Activated CD4-positive, alpha-beta T cell treated with anti-CD3 and anti-CD28 coated beads, Interleukin-2, amount 10 ng/mL, durations not matched to agents 24 days and 14 days (primary cell): ENCODE results near the gene SETDB1. TPM values are rescaled to one million over a fixed set of nuclear protein-coding genes. Genes with fewer than 3 reads are reported as not detected.
A peak's percentile ranks its signal among the peaks of the same experiment; 100 is the strongest.

ENCODE experiments used
- DNase-seq: peaks from one replicate; pipeline ENCODE4 v3.0.0; 2022
- H3K27ac Mint-ChIP-seq: one replicate; pipeline ENCODE4 v1.8.0; 2022; ENCODE audit warnings: mild to moderate bottlenecking, mixed read lengths
- H3K27me3 Mint-ChIP-seq: one replicate; pipeline ENCODE4 v1.8.0; 2022; ENCODE audit warnings: mixed read lengths
- H3K36me3 Mint-ChIP-seq: one replicate; pipeline ENCODE4 v1.8.0; 2022; ENCODE audit warnings: low read depth, mild to moderate bottlenecking, mixed read lengths
- H3K4me1 Mint-ChIP-seq: one replicate; pipeline ENCODE4 v1.8.0; 2021; ENCODE audit warnings: mixed read lengths
- H3K4me3 Mint-ChIP-seq: one replicate; pipeline ENCODE4 v1.8.0; 2022; ENCODE audit warnings: mild to moderate bottlenecking, moderate library complexity, mixed read lengths
- H3K9me3 Mint-ChIP-seq: one replicate; pipeline ENCODE4 v1.8.0; 2021; ENCODE audit warnings: mixed read lengths
- intact Hi-C: fragments of 100-400 bp; cut with micrococcal nuclease; formaldehyde crosslinking; loops from one replicate; pipeline ENCODE4 v1.15.1; 2023
- total RNA-seq: library from RNA; stranded (reverse); gene quantifications from 2 replicates; pipeline ENCODE4 v1.2.3, GENCODE V29; 2022

The SETDB1 gene
- total RNA-seq, 1 donor from 2014 or later = 62.3 TPM

DNA sequence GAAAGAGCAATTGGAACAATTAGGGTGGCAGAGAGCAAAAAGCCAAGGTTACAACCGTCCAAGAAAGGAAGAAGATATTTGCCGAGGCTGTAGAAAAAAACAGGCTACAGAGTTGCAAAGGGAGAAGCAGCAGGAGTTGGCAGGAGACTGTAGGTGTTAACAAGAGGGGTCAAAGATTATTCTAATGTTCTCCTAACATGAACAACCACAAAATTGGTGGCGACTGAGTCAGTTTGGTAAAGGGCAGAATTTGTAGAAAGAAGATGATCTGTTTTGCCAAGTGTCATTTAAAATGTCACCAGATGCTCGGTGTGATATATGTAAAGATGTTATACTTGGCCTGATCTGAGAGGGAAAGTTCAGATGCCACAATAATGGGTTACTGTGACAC is 81.7 kb downstream of the SETDB1 start:
- peak overlapping the region; percentile 100 for H3K4me3 Mint-ChIP-seq
- intact Hi-C loops = loop anchor here (1.0 to 10.0 kb wide), 10 partner anchors 33 to 641 kb away; partner anchors contain the start of genes ARNT, C1orf56, CERS2 and GABPB2
- no peak for DNase-seq

DNA sequence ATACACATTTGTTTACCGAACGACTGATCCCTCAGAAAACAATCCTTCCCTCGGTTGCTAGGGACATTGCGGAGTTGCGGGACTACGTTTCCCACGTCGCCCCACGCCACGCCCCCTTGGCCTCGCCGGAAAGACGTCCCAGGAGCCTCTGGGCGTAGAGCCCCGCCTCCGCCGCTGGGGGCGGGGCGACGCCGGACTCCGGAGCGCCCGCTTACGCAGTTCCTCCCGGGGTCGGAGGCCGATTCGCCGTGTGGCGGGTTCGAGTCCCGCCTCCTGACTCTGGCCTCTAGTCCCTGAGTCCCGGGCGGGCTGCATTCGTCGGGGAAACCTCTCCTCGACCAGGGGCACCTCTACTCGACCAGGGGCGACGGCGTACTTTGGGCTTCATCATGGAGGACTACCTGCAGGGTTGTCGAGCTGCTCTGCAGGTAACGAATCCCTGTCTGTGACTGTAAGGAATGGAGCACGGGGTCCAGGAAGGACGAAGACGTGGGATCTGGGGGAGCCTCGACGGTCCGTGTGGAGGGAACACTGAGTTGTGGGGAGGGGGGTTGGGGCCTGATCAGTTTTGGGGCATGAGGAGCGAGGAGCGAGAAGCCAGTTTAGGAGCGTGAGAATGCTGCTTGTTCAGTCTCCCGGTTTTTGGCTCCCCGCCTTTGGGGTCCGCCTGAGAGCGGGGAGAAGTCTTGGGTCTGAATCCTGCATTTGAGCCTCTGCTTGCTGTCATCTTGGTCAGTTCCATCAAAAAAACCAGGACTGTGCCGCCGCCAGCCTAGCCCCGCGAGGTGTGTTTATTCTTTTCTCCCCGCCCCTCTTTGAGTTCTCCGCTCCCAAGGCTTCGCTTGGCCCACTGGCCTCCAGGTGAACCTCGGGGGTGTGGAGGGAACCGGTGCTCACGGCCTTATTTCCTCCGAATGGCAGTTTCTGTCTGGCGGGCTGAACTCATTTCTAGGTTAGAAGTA is 82.4 kb downstream of the SETDB1 start, which contains the start of gene PRUNE1:
TSS of gene PRUNE1 (plus strand) at position 206 of the 962 bp plus-strand sequence. CDS start at position 390, 184 bp downstream.
- Mint-ChIP-seq H3K27me3 (no peaks in the 10 kb centered on the region), H3K36me3 (peaks cover 12% of the 10 kb centered on the region), H3K27ac (peak within 1 kb of the TSS; percentile 90), H3K4me1 (peaks cover 59% of the 10 kb centered on the region), H3K9me3 (no peaks in the 10 kb centered on the region), H3K4me3 (peak within 1 kb of the TSS; percentile 100)
- DNase-seq = peak; percentile 98
- intact Hi-C loops = loop anchor here (1.0 to 10.0 kb wide), 10 partner anchors 34 to 641 kb away; partner anchors contain the start of genes ARNT, C1orf56, CERS2 and GABPB2

More for the DNA sequence above, 81.7 kb downstream of the SETDB1 start:
- peaks cover 8% of the 10 kb centered on the region for H3K36me3 Mint-ChIP-seq
- peaks cover 61% of the 10 kb centered on the region for H3K4me1 Mint-ChIP-seq
- H3K27ac Mint-ChIP-seq = peak overlapping the region; percentile 90
- H3K27me3 Mint-ChIP-seq = no peaks in the 10 kb centered on the region
- no peaks in the 10 kb centered on the region for H3K9me3 Mint-ChIP-seq

DNA sequence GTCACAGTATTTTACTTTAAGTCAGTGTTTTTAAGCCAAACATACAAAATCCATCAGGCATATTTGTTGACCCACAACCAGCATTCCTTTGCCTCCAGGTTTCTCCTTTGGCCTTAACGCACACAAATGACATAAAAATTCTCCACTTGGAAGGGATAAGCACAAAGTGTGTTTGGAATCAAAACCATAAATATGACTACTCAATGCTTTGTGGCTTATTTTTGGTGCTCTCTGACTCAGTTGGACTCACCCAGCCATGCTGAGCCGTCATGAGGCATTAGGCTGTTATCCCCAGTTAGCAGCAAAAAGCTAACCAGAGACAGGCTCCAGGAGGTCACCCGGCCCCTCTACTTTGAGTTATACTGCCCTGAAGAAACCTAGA is 83.0 kb downstream of the SETDB1 start:
- Mint-ChIP-seq H3K27me3 (no peaks in the 10 kb centered on the region), H3K4me3 (peak overlapping the region; percentile 100), H3K9me3 (no peaks in the 10 kb centered on the region), H3K27ac (peak overlapping the region; percentile 90), H3K4me1 (peaks cover 55% of the 10 kb centered on the region), H3K36me3 (peaks cover 13% of the 10 kb centered on the region)
- DNase-seq = no peak
- intact Hi-C loops = loop anchor here (2.0 to 10.0 kb wide), 8 partner anchors 34 to 642 kb away; partner anchors contain the start of genes ARNT, C1orf56, CERS2 and TARS2

DNA sequence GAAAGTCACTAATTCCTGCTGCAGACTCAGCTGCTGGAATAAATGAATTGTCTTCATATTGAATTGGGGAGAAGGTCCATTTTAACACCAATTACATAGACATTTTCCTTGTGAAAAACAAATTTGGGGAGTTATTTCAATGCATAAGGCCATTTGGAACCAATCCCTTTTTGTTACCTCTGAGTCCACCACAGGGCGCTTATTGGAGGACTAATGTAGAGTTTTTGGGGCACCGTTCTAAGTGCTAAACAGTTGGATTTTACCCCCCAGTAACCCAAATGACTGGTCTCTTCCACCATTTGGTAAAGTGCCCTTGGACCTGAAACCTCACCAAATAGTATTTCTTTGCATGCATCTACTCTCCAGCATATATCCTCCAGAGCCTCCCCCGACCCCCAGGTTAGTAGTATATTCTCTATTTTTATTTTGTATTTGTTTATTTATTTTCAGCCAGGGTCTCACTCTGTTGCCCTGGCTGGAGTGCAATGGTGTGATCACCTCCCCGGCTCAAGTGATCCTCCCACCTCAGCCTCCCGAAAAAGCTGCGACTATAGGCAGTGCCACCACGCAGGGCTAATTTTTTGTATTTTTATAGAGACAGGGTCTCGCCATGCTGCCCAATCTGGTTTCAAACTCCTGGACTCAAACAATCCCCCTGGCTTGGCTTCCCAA is 83.6 kb downstream of the SETDB1 start:
- no peak for DNase-seq

DNA sequence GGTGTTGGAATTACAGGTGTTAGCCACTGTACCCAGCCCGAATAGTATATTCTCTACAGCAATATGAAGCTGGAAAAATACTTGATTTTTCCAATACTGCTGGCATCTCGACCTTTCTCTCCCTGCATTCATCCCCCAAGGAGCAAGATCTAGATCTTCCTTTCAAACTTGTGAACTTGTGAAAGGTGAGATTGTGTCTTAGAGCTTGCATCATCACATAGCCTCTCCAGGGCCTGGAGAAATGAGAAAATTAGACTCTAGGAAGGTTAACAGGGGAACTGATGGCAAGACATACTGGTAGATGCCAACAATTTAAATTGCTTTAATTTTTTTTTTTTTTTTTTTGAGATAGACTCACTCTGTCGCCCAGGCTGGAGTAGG is 84.2 kb downstream of the SETDB1 start:
- Mint-ChIP-seq H3K36me3 (peaks cover 13% of the 10 kb centered on the region), H3K4me3 (peak overlapping the region; percentile 26), H3K27ac (no peak overlapping the region), H3K27me3 (no peaks in the 10 kb centered on the region), H3K9me3 (no peaks in the 10 kb centered on the region), H3K4me1 (peaks cover 49% of the 10 kb centered on the region)
- intact Hi-C loops = no loop called here
- DNase-seq = no peak

More for the DNA sequence above, 83.6 kb downstream of the SETDB1 start:
- intact Hi-C loops = loop anchor here (2.0 to 10.0 kb wide), 8 partner anchors 35 to 643 kb away; partner anchors contain the start of genes ARNT, C1orf56, CERS2 and TARS2
- Mint-ChIP-seq H3K36me3 (peaks cover 13% of the 10 kb centered on the region), H3K4me1 (peaks cover 50% of the 10 kb centered on the region), H3K9me3 (no peaks in the 10 kb centered on the region), H3K27me3 (no peaks in the 10 kb centered on the region), H3K4me3 (peak overlapping the region; percentile 100), H3K27ac (peak overlapping the region; percentile 90)

DNA sequence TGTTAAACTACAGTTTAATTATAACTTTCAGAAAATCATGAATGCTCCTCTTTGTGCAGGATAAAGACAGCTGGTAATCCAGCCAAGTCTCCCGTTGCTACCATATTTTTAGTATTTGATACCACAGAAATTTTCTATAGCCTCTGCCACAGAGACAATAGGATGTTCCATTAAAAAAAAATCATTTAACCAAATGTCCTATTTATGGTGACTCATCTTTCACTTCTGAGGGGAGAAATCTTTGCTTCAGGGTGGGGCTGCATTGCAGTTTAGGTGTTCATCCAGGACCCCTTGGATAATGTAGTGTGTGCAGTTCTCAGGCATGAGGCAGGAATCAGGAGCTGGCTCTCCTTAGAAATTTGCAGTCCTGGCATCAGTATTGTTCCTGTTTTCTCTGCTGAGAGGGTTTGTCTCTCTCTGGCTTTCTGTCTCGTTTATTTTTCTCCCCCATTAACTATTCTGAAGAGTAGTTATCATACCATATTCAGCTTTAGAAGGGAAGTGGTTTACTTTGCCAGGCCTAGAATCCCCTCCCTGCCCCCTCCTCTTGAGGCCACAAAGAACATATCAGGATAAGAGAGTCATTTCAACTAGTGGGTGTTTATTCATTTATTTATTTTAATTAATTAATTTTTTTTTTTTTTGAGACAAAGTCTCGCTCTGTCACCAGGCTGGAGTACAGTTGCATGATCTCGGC is 85.1 kb downstream of the SETDB1 start:
- DNase-seq = no peak
- Mint-ChIP-seq H3K4me1 (peaks cover 40% of the 10 kb centered on the region), H3K36me3 (peaks cover 13% of the 10 kb centered on the region), H3K27me3 (no peaks in the 10 kb centered on the region), H3K9me3 (no peaks in the 10 kb centered on the region), H3K4me3 (peak overlapping the region; percentile 4), H3K27ac (no peak overlapping the region)
- intact Hi-C loops = no loop called here

DNA sequence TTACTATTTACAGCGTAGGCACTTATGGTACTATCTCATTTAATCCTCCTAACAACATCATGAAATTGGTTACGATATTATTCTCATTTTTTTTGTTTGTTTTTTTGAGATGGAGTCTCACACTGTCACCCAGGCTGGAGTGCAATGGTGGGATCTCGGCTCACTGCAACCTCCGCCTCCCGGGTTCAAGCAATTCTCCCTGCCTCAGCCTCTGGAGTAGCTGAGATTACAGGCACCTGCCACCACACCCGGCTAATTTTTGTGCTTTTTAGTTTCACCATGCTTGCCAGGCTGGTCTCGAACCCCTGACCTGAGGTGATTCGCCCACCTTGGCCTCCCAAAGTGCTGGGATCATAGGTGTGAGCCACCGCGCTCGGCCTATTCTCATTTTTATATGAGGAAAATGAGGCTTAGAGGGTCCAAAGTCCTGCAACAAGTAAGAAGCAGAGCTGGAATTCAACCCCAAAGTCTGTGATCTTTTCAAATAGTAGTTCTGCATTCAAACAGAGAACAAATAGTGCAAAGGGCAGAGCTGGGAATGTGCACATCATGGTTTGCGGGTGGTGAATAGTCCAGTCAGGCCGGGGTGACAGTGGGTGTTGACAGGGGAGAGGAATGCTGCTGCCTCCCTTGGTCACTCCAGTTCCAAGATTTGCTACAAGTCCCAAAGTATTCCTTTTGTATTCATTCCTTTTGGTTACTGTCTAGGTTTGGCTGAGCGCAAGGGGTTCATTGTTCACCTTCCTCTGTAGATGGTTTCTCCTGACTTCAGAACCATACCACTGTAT is 86.7 kb downstream of the SETDB1 start:
- Mint-ChIP-seq H3K4me3 (no peak overlapping the region), H3K27me3 (no peaks in the 10 kb centered on the region), H3K27ac (no peak overlapping the region), H3K4me1 (peaks cover 24% of the 10 kb centered on the region), H3K36me3 (peaks cover 15% of the 10 kb centered on the region), H3K9me3 (no peaks in the 10 kb centered on the region)
- no peak for DNase-seq
- intact Hi-C loops = no loop called here

DNA sequence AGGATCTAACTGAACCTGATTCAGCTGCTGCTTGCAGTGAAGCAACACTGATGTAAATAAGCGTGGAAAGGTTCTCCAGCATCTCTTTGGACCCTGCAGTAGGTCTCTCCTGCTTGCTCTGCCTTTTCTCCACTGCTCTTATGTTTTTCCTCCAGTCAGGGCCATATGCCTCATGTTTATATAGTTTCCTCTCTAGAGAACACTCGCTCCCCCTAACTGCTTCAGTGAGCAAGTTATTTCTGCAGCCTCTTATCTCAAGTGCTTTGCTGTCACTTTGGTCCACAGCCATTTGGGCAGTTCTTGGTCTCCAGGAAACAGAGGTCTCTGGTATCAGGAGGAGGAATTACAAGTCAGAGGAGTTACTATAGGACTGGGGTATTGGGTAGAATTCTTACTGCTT is 87.4 kb downstream of the SETDB1 start:
- no peak for DNase-seq
- H3K4me3 Mint-ChIP-seq = no peak overlapping the region
- H3K9me3 Mint-ChIP-seq = no peaks in the 10 kb centered on the region
- no peaks in the 10 kb centered on the region for H3K27me3 Mint-ChIP-seq
- no peak overlapping the region for H3K27ac Mint-ChIP-seq
- H3K36me3 Mint-ChIP-seq = peaks cover 16% of the 10 kb centered on the region
- peaks cover 21% of the 10 kb centered on the region for H3K4me1 Mint-ChIP-seq
- intact Hi-C loops = no loop called here

Other genes with a start within 250 kb of the SETDB1 start
- gene GOLPH3L, start 229.2 kb upstream of the SETDB1 start, total RNA-seq = 19.6 and 19.8 TPM in 2 replicates
- gene HORMAD1, start 205.5 kb upstream of the SETDB1 start, total RNA-seq = not detected in 2 replicates
- 26.9 and 28.3 TPM in 2 replicates for gene CTSS, start 160.6 kb upstream of the SETDB1 start, total RNA-seq
- gene CTSK, start 118.1 kb upstream of the SETDB1 start, total RNA-seq = 1.3 and 2.1 TPM in 2 replicates
- 30.3 and 33.6 TPM in 2 replicates for gene ARNT, start 49.8 kb upstream of the SETDB1 start, total RNA-seq
- gene CTXND2, start 39.2 kb upstream of the SETDB1 start, total RNA-seq = not detected in 2 replicates
- gene CERS2, start 48.5 kb downstream of the SETDB1 start, total RNA-seq = 195 TPM in 2 replicates
- 0.12 TPM in 1 of 2 replicates, not detected in the other for gene ANXA9, start 55.9 kb downstream of the SETDB1 start, total RNA-seq
- 11.5 and 12.5 TPM in 2 replicates for gene MINDY1, start 80.5 kb downstream of the SETDB1 start, total RNA-seq
- 13.3 and 15.2 TPM in 2 replicates for gene PRUNE1, start 82.1 kb downstream of the SETDB1 start, total RNA-seq
- 0.85 and 1.8 TPM in 2 replicates for gene BNIPL, start 110.2 kb downstream of the SETDB1 start, total RNA-seq
- 1.0 and 1.2 TPM in 2 replicates for gene C1orf56, start 121.4 kb downstream of the SETDB1 start, total RNA-seq
- 189 and 190 TPM in 2 replicates for gene CDC42SE1, start 133.3 kb downstream of the SETDB1 start, total RNA-seq
- 2.9 and 3.0 TPM in 2 replicates for gene MLLT11, start 134.0 kb downstream of the SETDB1 start, total RNA-seq
- 19.4 and 20.3 TPM in 2 replicates for gene GABPB2, start 144.4 kb downstream of the SETDB1 start, total RNA-seq
- 2.3 and 2.5 TPM in 2 replicates for gene SEMA6C, start 220.3 kb downstream of the SETDB1 start, total RNA-seq
- 29.4 and 32.5 TPM in 2 replicates for gene TNFAIP8L2, start 230.3 kb downstream of the SETDB1 start, total RNA-seq
- 4.7 and 5.2 TPM in 2 replicates for gene LYSMD1, start 239.5 kb downstream of the SETDB1 start, total RNA-seq
- gene SCNM1, start 239.8 kb downstream of the SETDB1 start, total RNA-seq = 96.7 and 100 TPM in 2 replicates
- 1.3 and 1.8 TPM in 2 replicates for gene TMOD4, start 249.6 kb downstream of the SETDB1 start, total RNA-seq